ENCODE results near the gene FAM131B.

FAM131B gene

DNA sequence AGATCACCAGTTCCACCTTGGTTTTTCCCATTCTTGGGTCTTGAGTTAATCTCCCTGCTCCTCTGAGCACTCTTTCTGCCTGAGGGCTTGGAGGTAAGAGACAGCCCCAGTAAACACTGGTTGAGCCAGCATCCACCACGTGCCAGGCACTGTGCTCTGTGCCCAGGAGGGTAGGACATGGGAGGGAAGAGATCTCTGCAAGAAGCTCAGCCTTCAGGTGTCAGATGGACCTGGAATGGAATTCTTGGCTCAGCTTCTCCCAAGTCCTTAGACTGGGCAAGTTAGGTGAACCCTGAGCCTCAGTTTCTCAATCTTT, 21.1 kb upstream of the FAM131B start:
- in situ Hi-C loops (cut with HindIII; ENCODE audit: low sequenced_read_pairs): no loop called here

DNA sequence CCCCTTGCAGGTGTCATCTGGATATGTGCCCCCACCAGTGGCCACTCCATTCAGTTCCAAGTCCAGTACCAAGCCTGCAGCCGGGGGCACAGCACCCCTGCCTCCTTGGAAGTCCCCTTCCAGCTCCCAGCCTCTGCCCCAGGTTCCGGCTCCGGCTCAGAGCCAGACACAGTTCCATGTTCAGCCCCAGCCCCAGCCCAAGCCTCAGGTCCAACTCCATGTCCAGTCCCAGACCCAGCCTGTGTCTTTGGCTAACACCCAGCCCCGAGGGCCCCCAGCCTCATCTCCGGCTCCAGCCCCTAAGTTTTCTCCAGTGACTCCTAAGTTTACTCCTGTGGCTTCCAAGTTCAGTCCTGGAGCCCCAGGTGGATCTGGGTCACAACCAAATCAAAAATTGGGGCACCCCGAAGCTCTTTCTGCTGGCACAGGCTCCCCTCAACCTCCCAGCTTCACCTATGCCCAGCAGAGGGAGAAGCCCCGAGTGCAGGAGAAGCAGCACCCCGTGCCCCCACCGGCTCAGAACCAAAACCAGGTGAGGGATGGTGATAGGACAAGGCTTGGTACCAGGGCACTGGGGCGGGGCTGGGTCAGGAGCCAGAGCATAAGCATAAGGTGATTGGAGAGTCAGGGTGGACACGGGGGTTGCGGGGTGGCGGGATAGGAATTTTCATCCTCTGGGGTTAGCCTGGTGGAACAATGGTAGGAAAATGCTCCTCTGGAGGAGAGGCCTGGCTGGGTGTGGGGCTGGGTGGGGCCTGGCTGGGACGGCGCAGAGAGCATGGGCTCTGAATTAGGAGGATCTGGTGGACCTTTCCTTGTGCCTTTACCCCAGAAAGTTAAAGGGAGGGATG, 20.5 kb upstream of the FAM131B start:
- in situ Hi-C loops (cut with HindIII; ENCODE audit: low sequenced_read_pairs): no loop called here

DNA sequence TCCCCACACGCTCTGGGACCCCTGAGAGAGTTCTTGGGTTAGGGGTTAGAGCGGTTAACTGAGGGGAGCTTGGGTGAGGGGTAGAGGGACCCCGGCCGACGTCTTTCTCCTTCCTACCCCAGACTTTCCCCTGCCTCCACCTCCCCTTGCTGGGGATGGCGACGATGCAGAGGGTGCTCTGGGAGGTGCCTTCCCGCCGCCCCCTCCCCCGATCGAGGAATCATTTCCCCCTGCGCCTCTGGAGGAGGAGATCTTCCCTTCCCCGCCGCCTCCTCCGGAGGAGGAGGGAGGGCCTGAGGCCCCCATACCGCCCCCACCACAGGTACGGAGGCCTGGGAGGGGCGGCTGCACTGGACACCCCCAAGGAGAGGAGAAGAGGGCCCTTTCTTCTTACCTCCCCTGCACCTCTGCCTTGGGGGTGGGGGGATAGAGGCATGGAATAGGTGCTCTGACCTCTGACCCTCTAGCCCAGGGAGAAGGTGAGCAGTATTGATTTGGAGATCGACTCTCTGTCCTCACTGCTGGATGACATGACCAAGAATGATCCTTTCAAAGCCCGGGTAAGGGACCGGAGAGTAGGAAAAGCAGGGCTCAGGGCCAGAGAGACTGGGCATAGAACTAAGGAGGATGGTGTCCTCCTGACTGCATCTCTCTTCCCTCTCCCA, 19.7 kb upstream of the FAM131B start:
- in situ Hi-C loops (cut with HindIII; ENCODE audit: low sequenced_read_pairs): no loop called here

DNA sequence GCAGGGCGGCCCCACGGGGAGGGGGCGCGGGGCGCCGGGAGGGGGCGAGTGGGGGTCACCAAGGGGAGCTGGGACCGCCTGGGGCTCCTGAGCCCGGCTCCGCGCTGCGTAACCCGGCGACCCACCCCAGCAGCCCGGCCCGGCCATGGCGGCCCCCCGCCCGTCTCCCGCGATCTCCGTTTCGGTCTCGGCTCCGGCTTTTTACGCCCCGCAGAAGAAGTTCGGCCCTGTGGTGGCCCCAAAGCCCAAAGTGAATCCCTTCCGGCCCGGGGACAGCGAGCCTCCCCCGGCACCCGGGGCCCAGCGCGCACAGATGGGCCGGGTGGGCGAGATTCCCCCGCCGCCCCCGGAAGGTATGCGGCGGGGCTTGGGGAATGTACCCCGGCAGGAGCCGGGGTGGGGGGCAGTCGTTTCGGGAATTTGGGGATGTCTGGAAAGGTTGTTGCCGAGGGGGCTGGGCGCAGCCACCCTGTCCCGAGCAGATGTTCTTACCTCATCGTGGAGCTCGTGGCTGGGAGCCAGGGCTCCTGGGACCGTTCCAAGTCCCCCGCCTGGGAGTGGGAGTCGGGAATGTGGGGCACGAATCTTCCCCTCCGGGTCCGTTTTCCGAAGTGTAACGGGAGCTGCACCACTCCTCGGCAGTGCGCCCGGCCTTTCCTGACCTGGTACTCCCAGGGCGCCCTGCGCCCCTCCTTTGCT, 19.1 kb upstream of the FAM131B start:
- in situ Hi-C loops (cut with HindIII; ENCODE audit: low sequenced_read_pairs): no loop called here

DNA sequence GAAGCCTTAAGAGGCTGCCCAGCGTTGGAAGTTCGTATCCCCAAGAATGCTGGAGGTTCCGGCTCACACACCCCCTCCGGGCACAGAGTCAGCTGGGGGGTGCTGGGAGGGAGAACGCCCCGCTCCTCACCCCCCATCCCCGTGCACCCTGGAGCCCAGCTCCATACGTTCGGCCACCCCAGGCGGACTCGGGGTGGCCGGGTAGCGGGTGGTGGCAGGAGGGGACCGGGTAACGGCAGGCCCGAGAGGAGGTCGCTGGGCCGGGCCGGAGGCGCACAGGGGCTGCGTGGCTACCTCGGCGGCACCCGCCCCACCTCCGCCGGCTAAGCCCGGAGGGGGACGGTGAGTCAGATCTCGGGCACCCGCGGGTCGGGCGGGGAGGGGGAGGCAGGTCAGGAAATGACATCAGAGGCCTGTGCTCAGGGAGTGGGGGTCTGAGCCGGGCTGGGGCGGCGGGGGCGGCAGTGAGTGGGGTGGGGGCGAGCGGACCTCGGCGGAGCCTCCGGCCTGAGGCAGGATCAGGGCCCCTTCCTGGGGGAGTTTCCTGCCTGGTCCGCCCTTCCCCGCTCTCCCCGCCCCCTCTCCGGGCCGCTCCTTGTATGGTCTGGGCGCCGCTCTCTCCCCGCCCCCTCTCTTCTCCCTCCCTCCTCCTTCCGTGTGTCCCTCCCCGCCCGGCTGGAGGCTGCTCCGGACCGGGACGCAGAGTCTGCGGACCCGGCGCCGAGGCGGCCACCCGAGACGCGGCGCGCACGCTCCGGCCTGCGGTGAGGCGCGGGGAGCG, 18.3 kb upstream of the FAM131B start, which contains the start of gene ZYX:
TSS of gene ZYX (plus strand) at position 700 of the 781 bp plus-strand sequence. CDS start 227 bp downstream, outside the sequence.
- in situ Hi-C loops (cut with HindIII; ENCODE audit: low sequenced_read_pairs): no loop called here

DNA sequence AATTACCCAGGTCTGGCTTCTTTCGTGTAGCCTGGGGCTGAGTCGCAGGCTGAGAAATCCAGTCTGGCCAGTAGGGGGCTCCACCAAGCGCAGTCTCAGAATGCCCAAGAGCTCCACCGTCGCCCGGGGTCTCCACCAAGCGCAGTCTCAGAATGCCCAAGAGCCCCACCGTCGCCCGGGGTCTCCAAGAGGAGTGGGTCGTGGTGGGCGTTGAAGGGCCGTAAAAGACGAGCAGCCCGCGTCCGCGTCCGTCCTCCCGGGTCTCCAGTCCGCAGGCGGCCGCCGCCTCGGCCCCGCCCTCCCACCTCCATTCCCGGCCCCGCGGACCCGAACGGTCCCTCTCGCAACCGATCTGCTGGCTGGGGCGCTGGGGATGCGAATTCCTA, 17.7 kb upstream of the FAM131B start:
- in situ Hi-C loops (cut with HindIII; ENCODE audit: low sequenced_read_pairs): no loop called here

DNA sequence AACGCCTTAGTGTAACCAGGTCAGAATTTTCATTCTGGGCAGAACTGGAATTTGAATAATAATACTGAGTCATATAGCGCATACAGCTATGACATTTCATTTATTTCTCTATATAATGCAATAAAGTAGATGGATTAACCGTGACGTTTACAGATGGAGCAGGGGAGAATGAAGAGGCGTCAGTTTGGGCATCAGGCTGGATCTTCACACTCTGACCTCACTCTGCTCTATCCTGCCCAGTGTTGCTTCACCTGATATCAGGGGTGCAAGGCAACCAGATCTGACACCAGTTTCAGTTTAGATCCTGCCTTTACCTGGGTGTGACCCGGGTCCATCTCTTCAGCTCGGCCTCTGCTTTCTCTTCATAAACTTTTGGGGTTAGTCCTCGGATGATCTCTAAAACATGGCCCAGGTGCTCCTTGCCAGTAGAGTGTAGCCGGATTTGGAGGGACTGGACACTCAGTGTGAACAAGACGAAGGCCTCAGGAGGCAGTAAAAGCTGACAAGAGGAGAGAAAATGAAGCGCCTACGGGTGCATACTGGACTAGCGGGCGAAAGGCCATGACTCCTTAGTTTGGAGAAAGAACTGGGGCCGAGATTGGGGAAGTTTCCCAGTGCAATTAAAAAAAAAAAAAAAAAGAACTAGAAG, 17.2 kb upstream of the FAM131B start:
- in situ Hi-C loops (cut with HindIII; ENCODE audit: low sequenced_read_pairs): no loop called here

DNA sequence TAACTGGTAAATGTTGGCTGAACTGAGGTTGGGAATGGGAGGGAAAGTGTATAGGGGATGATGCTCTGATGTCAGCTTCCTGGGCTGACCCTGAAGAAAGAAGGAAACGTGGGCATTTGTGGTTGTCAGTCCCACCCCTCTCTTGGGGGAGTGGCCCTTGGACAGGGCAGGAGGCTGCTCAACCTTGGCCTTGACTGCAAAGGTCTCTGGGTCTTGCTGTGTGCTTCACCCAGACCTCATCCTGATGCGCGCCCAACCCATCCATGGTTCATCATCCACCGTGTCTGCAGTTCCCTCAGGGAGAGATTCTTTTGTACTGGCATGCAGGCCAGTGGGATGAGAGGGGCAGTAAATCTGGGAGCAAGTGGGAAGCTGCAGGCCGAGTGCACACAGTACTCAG, 13.9 kb upstream of the FAM131B start:
- in situ Hi-C loops (cut with HindIII; ENCODE audit: low sequenced_read_pairs): no loop called here

DNA sequence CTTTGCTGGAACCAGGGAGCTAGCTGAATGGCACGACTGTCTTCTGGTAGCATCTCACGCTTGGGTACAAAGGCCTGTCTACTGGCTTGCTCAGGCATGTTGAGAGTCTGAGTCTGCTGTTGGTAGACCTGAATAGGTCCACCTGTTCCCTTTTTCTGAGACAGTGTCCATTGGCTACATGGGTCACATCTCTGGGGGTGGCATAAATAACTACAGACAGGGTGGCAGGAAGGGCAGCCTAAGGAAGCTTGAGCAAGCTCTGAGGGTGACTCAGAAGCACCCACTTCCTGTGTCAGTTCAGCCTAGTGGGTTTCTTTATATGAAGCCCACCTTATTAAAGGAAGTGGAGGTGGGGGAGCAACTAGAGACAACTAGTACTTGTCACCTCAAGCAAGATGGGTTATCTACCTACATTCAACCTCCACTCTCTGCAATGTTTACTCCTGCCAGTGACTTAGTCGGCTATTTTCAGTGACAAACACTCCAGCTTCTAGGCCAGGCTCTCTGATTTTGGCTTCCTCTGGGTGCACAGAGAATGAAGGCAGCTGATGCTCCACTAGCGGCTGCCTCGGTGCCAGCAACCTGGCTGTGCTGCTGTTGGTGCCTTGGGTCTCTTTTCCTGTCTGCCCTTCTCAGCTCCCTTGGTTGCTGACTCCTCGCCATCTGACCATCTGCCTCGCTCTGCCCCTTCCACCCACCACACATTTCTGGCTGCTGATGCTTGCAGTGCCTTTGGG, 13.0 kb upstream of the FAM131B start:
- in situ Hi-C loops (cut with HindIII; ENCODE audit: low sequenced_read_pairs): no loop called here

DNA sequence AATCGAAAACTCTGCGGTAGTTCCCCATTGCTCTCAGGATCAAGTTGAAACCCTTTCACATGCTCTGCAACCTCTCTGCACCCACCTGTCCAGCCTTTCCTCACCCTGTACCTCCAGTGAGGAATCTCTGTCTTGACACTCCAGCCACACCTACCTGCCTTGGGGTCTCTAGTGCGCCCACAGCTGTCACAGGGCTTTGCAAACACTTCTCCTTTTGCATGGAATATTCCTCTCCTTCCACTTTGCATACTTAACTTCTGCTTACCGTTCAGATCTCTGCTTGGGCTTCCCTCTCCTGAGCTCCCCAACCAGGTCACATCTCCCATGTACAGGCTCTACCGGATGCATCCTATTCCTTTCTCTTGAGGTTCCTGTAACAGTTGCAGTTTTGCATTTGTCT, 12.0 kb upstream of the FAM131B start:
- in situ Hi-C loops (cut with HindIII; ENCODE audit: low sequenced_read_pairs): no loop called here

DNA sequence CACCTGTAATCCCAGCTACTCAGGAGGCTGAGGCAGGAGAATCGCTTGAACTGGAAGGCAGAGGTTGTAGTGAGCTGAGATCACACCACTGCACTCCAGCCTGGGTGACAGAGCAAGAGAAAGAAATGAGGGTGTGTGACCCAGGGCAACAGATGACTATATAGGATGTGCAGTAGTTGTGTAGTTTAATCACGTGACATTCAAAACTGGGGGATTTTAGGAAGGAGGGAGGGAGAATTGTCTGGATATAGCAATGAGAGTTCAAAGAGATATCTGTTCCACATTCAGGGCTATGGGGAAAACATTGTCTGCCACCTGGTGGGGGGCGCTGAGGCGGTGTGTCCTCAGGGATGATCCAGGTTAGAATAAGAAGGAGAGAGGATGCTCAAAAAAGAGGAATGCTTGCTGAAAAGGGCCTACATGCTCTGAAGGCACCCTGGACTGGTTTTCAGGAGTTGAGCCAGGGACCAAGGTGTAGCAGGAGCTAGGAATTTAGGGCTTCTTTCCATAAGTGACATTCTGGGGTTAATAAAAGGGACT, 10.8 kb upstream of the FAM131B start:
- in situ Hi-C loops (cut with HindIII; ENCODE audit: low sequenced_read_pairs): no loop called here

DNA sequence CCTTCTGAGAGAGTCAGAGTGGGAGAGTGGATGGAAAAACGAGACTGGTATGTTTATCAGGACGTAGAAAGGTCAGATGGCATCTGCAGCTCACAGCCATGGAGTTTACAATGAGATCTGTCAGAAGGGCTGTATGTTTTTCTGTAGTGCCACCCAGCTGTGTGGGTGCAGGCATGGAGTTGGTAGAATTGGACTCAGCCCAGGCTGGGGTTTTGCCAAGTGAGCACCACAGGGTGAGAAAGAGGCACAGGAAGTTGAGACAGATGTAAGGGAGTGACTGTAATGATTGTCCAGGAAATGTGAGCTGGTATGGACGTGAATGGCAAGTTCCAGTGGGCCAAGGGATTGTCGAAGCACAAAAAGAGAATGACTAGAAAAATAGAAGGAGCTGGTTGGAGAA, 9.6 kb upstream of the FAM131B start:
- in situ Hi-C loops (cut with HindIII; ENCODE audit: low sequenced_read_pairs): no loop called here

DNA sequence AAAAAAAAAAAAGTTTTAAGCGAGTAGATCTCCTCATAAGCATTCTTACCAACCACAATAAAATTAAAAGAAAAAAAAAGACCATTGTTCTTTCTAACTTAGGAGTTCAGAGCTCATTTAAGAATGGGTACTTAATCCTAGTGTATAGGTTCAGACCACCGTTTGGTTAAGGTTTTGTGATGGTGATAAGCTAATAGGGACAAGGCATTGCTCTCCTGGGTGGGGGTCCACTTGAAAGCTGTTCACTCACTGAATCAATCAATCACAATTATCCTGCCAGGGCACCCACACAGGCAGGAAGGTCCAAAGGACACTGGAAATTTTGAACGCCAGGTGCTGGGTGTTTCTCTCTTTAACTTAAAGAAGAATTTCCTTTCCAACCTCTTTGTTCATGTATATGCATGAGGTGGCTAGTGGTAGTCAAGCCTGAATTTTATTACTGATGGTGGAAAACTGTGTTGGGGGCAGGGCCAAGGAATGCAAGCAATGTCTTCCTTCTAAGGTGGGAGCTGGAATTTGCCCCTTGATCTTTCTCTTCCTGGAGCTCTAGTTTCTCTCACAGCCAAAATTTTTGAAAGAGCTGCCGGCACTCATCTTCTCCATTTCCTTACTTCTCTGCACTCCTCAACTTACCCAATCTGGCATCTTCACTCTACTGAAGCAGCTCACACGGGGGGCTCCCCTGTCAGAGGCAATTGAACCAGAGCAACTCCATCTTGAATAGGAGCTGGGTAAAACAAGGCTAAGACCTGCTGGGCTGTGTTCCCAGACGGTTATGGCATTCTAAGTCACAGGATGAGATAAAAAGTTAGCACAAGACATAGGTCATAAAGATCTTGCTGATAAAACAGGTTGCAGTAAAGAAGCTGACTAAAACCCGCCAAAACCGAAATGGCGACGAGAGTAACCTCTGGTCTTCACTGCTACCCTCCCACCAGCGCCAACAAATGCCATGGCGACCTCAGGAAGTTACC, 7.5 kb upstream of the FAM131B start:
- in situ Hi-C loops (cut with HindIII; ENCODE audit: low sequenced_read_pairs): no loop called here

DNA sequence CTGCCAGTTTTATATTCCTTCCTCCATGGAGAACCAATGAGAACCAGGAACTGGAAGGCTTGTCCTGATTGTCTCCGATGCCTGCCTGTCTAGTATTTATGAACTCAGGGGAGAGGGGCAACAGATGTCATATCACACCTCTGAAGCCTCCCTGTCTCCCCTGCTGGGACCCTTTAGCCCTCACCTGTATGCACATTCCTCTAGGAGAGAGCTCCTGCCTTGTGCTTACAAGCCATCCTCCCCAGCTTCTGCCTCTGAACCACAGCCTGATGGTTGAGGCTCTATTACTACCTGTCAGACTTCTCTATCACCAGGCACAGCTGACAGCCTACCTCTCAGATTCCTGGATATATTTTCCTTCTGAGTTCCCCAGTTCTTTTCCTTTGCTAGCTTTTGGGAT, 5.9 kb upstream of the FAM131B start:
- in situ Hi-C loops (cut with HindIII; ENCODE audit: low sequenced_read_pairs): no loop called here

DNA sequence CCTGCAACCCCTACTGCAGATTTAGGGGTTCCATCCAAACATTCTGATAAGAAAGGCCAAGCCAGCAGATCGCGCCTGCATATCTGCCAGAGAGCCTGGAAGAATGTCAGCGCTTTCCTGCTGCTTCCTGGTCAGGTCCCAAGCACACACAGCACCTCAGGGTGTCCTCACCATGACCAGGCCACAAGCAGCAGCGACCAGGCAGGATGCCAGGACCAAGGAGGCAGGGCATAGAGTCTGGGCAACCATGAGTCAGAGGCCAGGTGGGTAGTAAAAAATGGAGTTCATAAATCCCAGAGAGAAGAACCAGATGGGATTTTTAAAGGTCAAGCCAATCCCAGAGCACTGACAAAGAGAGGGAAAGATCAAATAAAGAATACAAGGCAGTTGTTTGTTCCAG, 5.5 kb upstream of the FAM131B start:
- in situ Hi-C loops (cut with HindIII; ENCODE audit: low sequenced_read_pairs): no loop called here

DNA sequence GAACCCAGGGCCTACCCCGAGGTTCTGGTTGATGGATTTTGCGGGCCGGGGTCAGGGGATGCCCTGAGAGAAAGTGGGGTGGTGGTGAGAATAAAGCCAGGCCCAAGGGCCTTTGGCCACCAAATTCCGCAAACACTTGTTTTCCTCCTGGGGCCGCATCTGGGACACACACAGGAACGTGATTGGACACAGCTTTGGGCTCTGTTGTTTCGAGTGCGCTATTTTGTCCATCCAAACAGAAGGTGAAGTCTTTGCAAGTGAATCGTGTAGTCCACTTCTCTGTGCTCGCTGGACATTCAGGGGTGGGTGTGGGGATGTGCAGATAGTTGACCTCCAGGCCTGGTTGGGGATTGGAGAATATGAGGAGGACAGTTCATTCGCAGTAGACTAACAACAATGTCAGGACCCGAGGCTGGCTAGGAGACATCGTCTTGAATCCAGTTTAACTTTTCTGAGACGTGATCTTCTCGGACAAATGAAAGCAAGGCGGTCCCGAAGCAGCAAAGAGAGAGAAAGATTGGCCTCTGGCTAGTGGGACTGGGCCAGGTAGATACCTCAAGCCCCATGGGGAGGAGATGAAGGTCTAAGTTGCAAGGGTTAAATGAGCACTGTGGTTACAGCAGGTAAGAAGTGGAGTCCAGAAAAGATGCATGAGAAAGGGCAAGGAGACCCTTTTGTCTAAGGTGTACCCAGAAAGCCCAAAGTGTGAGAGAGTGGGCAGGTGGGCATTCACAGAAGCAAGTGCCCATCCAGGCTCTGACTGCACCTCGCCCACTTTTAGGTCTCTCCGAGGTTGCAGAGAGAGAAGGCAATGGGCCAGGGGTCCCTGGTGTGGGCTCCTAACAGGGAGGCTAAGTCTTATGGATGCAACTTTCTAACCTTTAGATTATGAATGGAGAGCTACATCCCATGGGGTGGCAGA, 764 bp upstream of the FAM131B start:
- in situ Hi-C loops (cut with HindIII; ENCODE audit: low sequenced_read_pairs): no loop called here

DNA sequence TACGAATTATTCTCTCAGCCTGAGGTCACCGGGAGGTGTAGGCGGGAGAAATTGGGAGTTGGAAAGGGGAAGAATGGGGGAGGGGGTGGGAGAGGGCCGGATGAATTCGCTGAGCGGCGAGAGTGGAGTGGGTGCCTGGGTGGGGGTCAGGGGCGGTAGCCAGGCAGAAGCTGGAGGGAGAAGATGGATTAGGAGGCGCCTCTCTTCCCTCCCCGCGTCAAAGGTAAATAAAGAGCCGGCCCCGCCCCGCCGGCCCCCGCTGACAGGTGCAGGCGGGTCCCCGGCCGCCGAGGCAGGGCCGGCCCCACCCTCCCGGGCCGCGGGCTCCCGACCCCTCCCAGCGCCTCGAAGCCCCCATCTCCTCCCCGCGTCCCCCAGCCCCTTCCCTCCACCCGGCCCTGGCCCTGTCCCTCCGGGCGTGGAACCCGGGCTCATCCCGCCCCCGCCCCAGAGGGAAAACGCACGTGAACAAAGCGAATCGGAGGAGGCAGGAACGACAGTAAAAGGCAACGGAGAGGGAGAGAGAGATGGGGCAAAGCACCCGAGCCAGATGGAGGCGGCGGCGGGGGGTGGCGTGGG, 872 bp downstream of the FAM131B start:
- in situ Hi-C loops (cut with HindIII; ENCODE audit: low sequenced_read_pairs): no loop called here

All from DLD1 (cell line).